Pancreas (tissue), 10 donors: Measurements from ENCODE around the gene OR2AT4. TPM values are rescaled to one million over a fixed set of nuclear protein-coding genes. Genes with fewer than 3 reads are reported as not detected.

Experiments
- ATAC-seq, 4 donors: fragments of 200-7000 bp; cut with Tn5 transposase; one replicate each; pipeline versions ENCODE4 v1.8.0 to v1.9.1; 2020; ENCODE audit warnings: mild to moderate bottlenecking in 4 of 4, moderate library complexity in 4 of 4
- DNase-seq, 6 donors: peaks; one replicate each; pipeline ENCODE4 v3.0.0-alpha.2; 2020
- FAIRE-seq: peaks from 2 replicates; lab custom pipeline; 2012; peaks lifted over from hg19 to GRCh38; lab: Jason Lieb, UNC
- H3K27ac ChIP-seq, 4 donors: fragments of 200-600 bp; sonication (generic); 1 replicate in 3 of 4; 2 replicates in 1 of 4; pipeline versions ENCODE4 v1.5.0 to v1.8.0; 2020
- H3K27me3 ChIP-seq, 4 donors: fragments of 200-600 bp; one replicate each; pipeline ENCODE4 v1.8.0; 2021
- H3K36me3 ChIP-seq, 3 donors: fragments of 200-600 bp; sonication (generic) in 1 of 3; one replicate each; pipeline versions ENCODE4 v1.5.0 to v1.8.0; 2020 to 2021
- H3K4me1 ChIP-seq, 3 donors: fragments of 200-600 bp; one replicate each; pipeline ENCODE4 v1.8.0; 2021
- H3K4me3 ChIP-seq, 4 donors: fragments of 200-600 bp; sonication (generic) in 2 of 4; one replicate each; pipeline versions ENCODE4 v1.5.0 to v1.8.0; 2020 to 2021
- H3K9me3 ChIP-seq, 4 donors: fragments of 200-600 bp; one replicate each; pipeline ENCODE4 v1.8.0; 2021
- CTCF ChIP-seq, 4 donors: fragments of 200-600 bp; sonication (generic) in 3 of 4; IDR thresholded peaks; one replicate each; pipeline versions ENCODE4 v1.5.0 to v1.8.0; 2021; ENCODE audit warnings: antibody characterized with exemption in 4 of 4
- WGBS, 2 donors: extraction: QIAGEN DNeasy Blood & Tissue Kit; methylation state at CpG; one replicate each; pipeline ENCODE4 v1.1.7; 2013; 5-methylcytosine and 5-hydroxymethylcytosine counted together
- intact Hi-C, 3 donors: fragments of 100-400 bp; cut with DNase I; formaldehyde crosslinking; loops; one replicate each; pipeline versions ENCODE4 v1.11.1 to v1.14.2; 2022
- polyA plus RNA-seq, 2 donors: library from polyadenylated mRNA; stranded (reverse); fragments of 200-250 nt; gene quantifications; one replicate each; pipeline ENCODE4 v1.2.3, GENCODE V29; 2013
- total RNA-seq, 6 donors: library from RNA; stranded (reverse); fragmentation: NEBNext Ultra II Directional in 4 of 6; extraction: Animal tissue kit (Norgen Biotek cat#: 25700) in 4 of 6; gene quantifications; one replicate each; pipeline versions ENCODE4 v1.2.1 to v1.2.4, GENCODE V29; 2021 to 2023
- donor health status: healthy with polysubstance abuse.
- donor health status: DM: no; HTN: no; CAD: no; lungs with moderate emphysema.
- donor health status: DM: no; HTN: no; CAD: no.
- donor health status: control.
- donor health status: control.
- donor health status: Bipolar disorder and iron deficiency.
- donor health status: DM: yes; HTN: yes; CAD: no.
- donor health status: DM: no; HTN: no; CAD: no.
- donor health status: DM: no; HTN: no; CAD: no.
- donor health status: DM: yes; HTN: yes; CAD: no.

The OR2AT4 gene
- total and polyA plus RNA-seq, 8 donors = under 0.01 TPM; not detected in 7

GRCh38 chr11:75076671-75077070 lies 20.0 kb downstream of the OR2AT4 start:
- Histone ChIP-seq H3K9me3 (no peaks in the 10 kb centered on the region), H3K4me3 (no peak overlapping the region), H3K27ac (no peak overlapping the region), H3K27me3 (no peaks in the 10 kb centered on the region), H3K4me1 (no peaks in the 10 kb centered on the region), H3K36me3 (no peaks in the 10 kb centered on the region)
- intact Hi-C loops = no loop called here
- FAIRE-seq (no peak), DNase-seq (no peak), ATAC-seq (no peak)
- no peak for TF ChIP-seq CTCF (IDR thresholded peaks at IDR 0.05)

DNA sequence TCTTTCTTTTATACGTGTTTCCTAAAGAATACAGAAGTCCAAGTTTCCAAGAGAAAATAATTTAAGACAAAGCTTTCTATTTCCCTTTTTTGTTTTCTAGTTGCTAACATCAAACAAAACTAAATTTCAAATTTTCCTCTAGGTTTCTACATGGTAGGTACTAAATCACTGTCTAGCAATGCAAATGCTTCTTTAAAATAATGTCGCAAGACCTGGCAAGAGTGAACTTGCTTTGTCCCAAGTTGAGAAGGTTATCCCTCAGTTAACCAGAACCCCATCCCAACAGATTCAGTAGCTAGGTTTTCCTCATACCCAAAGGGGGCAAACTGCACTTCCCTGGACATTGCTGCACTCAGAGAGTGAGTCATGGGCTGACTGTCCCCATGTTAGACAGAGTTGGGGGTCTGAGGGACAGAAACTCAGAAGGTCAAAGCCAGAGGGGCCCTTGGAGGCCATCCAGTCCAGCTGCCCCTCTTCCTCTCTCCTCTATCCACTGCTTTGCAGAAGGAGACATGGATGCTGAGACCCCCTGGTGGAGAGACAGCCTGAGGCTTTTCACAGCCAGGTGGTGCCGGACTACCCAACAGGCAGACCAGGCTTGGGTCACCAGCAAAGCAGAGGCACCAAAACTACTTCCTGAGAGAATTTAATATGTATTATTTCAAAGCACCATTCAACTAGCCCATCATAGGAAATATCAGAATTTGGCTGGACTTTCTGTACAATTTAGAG lies 23.1 kb downstream of the OR2AT4 start:
- 83 to 84% methylated on average over 3 of the region's 3 CpGs for WGBS, 2 donors
- intact Hi-C loops = no loop called here
- Histone ChIP-seq H3K4me1 (no peaks in the 10 kb centered on the region), H3K27me3 (no peaks in the 10 kb centered on the region), H3K4me3 (no peak overlapping the region), H3K9me3 (no peaks in the 10 kb centered on the region), H3K27ac (no peak overlapping the region), H3K36me3 (no peaks in the 10 kb centered on the region)
- FAIRE-seq (no peak), ATAC-seq (no peak), DNase-seq (no peak)
- no peak for TF ChIP-seq CTCF (IDR thresholded peaks at IDR 0.05)

DNA sequence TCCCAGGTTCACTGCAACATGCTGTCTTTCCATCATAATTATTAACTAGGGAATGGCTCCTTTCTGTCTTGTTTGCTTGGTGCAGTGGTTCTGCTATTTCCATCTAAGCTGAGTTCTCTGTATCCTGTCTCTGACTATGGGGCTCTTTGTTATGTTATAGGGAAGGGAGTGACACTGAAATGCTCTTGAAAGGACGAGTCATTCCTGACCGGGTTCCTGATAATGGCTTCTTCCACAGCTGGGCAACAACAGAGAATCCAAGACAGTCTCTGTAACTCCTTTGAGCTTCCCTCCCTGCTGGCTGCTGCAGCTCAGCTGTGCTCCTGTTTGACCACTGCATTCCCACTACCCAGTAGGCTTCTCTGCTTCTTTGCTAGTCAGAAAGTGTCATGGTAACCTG lies 24.1 kb downstream of the OR2AT4 start:
- Histone ChIP-seq H3K4me3 (no peak overlapping the region), H3K4me1 (no peaks in the 10 kb centered on the region), H3K27me3 (no peaks in the 10 kb centered on the region), H3K9me3 (no peaks in the 10 kb centered on the region), H3K27ac (no peak overlapping the region), H3K36me3 (no peaks in the 10 kb centered on the region)
- WGBS, 2 donors = 9% methylated on average over 2 of the region's 2 CpGs
- intact Hi-C loops = no loop called here
- DNase-seq (no peak), FAIRE-seq (no peak), ATAC-seq (no peak)
- no peak for TF ChIP-seq CTCF (IDR thresholded peaks at IDR 0.05)

DNA sequence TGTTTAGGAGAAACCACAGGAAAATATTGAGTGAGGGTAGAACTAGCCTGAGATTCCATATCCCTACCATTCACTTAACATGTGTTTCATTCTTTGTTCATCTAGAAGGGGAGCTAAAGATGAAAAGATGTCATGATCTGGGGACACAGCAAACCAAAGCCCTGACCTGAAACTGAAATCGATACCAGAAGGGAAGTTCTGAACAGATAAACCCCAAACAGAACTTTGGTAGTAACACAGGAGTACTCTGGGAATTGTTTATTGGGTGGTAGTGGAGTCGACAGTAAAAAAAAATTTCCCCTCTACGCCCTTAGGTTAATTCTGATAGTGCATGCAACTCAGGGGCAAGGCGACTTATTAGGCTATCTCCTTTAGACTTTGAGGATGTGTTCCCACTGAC lies 27.2 kb downstream of the OR2AT4 start:
- no peak for TF ChIP-seq CTCF (IDR thresholded peaks at IDR 0.05)
- Histone ChIP-seq H3K4me3 (no peak overlapping the region), H3K9me3 (no peaks in the 10 kb centered on the region), H3K27ac (no peak overlapping the region), H3K4me1 (no peaks in the 10 kb centered on the region), H3K27me3 (no peaks in the 10 kb centered on the region), H3K36me3 (no peaks in the 10 kb centered on the region)
- no peak for ATAC-seq
- no peak for DNase-seq
- 80 to 87% methylated on average over 4 of the region's 4 CpGs for WGBS, 2 donors
- no peak for FAIRE-seq
- intact Hi-C loops = no loop called here

- Histone ChIP-seq H3K4me3 (no peak overlapping the region), H3K36me3 (no peaks in the 10 kb centered on the region), H3K27ac (no peak overlapping the region), H3K27me3 (no peaks in the 10 kb centered on the region), H3K9me3 (no peaks in the 10 kb centered on the region), H3K4me1 (no peaks in the 10 kb centered on the region)
- ATAC-seq (no peak), DNase-seq (no peak), FAIRE-seq (peak; percentile 94)
- intact Hi-C loops = no loop called here
- TF ChIP-seq CTCF (IDR thresholded peaks at IDR 0.05) = no peak
Observed at GRCh38 chr11:75068993-75069392, 27.7 kb downstream of the OR2AT4 start.
